ENCODE measurements around the gene CTNNA2. TPM values are rescaled to one million over a fixed set of nuclear protein-coding genes. Genes with fewer than 3 reads are reported as not detected.

Gene CTNNA2
- total RNA-seq, 6 donors from 2014 or later = not detected

GRCh38 chr2:79822136-79822535 is 309.3 kb downstream of the CTNNA2 start:
- no peak overlapping the region for H3K4me3 ChIP-seq
- no peaks in the 10 kb centered on the region for H3K36me3 ChIP-seq
- no peaks in the 10 kb centered on the region for H3K4me1 ChIP-seq
- DNase-seq (no peak), ATAC-seq (ENCODE audit: low FRiP score in 2 of 2) (no peak)
- H3K27me3 ChIP-seq = no peaks in the 10 kb centered on the region
- TF ChIP-seq POLR2AphosphoS5 (IDR thresholded peaks at IDR 0.05) = no peak
- no peak for TF ChIP-seq POLR2A (IDR thresholded peaks at IDR 0.05)
- TF ChIP-seq EP300 (IDR thresholded peaks at IDR 0.05) = no peak
- no peak for TF ChIP-seq CTCF (IDR thresholded peaks at IDR 0.05)
- WGBS, 2 donors = 58 to 60% methylated on average over 2 of the region's 2 CpGs
- H3K9me3 ChIP-seq = no peaks in the 10 kb centered on the region
- H3K27ac ChIP-seq = no peak overlapping the region

- no peaks in the 10 kb centered on the region for H3K4me1 ChIP-seq
- no peak overlapping the region for H3K4me3 ChIP-seq
- ATAC-seq (ENCODE audit: low FRiP score in 2 of 2) = no peak
- H3K9me3 ChIP-seq = no peaks in the 10 kb centered on the region
- H3K27ac ChIP-seq = no peak overlapping the region
- TF ChIP-seq POLR2AphosphoS5 (IDR thresholded peaks at IDR 0.05) (no peak), POLR2A (IDR thresholded peaks at IDR 0.05) (no peak), EP300 (IDR thresholded peaks at IDR 0.05) (no peak), CTCF (IDR thresholded peaks at IDR 0.05) (no peak)
- 58 to 59% methylated on average over 6 of the region's 6 CpGs for WGBS, 2 donors
- H3K36me3 ChIP-seq = no peaks in the 10 kb centered on the region
- H3K27me3 ChIP-seq = no peaks in the 10 kb centered on the region
- no peak for DNase-seq
Measured at GRCh38 chr2:79824086-79824786, 311.4 kb downstream of the CTNNA2 start.

- Histone ChIP-seq H3K9me3 (no peaks in the 10 kb centered on the region), H3K4me1 (no peaks in the 10 kb centered on the region), H3K27ac (no peak overlapping the region), H3K27me3 (no peaks in the 10 kb centered on the region), H3K36me3 (no peaks in the 10 kb centered on the region), H3K4me3 (no peak overlapping the region)
- no peak for ATAC-seq (ENCODE audit: low FRiP score in 2 of 2)
- TF ChIP-seq POLR2A (IDR thresholded peaks at IDR 0.05) = no peak
- TF ChIP-seq POLR2AphosphoS5 (IDR thresholded peaks at IDR 0.05) = no peak
- TF ChIP-seq EP300 (IDR thresholded peaks at IDR 0.05) = no peak
- TF ChIP-seq CTCF (IDR thresholded peaks at IDR 0.05) = no peak
- no peak for DNase-seq
- WGBS, 2 donors = 92 to 100% methylated on average over 1 of the region's 1 CpG
Measured at GRCh38 chr2:79827881-79828280, 315.0 kb downstream of the CTNNA2 start.

GRCh38 chr2:79830501-79830900 is 317.6 kb downstream of the CTNNA2 start:
- no peaks in the 10 kb centered on the region for H3K36me3 ChIP-seq
- H3K27ac ChIP-seq = no peak overlapping the region
- H3K9me3 ChIP-seq = no peaks in the 10 kb centered on the region
- H3K27me3 ChIP-seq = no peaks in the 10 kb centered on the region
- no peak overlapping the region for H3K4me3 ChIP-seq
- WGBS, 2 donors = 72 to 79% methylated on average over 7 of the region's 7 CpGs
- DNase-seq (no peak), ATAC-seq (ENCODE audit: low FRiP score in 2 of 2) (no peak)
- no peaks in the 10 kb centered on the region for H3K4me1 ChIP-seq
- TF ChIP-seq CTCF (IDR thresholded peaks at IDR 0.05) (no peak), POLR2A (IDR thresholded peaks at IDR 0.05) (no peak), POLR2AphosphoS5 (IDR thresholded peaks at IDR 0.05) (no peak), EP300 (IDR thresholded peaks at IDR 0.05) (no peak)

- H3K4me1 ChIP-seq = no peaks in the 10 kb centered on the region
- no peaks in the 10 kb centered on the region for H3K9me3 ChIP-seq
- TF ChIP-seq EP300 (IDR thresholded peaks at IDR 0.05) (no peak), POLR2AphosphoS5 (IDR thresholded peaks at IDR 0.05) (no peak), CTCF (IDR thresholded peaks at IDR 0.05) (no peak), POLR2A (IDR thresholded peaks at IDR 0.05) (no peak)
- DNase-seq (no peak), ATAC-seq (ENCODE audit: low FRiP score in 2 of 2) (no peak)
- WGBS, 2 donors = 41 to 44% methylated on average over 3 of the region's 3 CpGs
- no peaks in the 10 kb centered on the region for H3K27me3 ChIP-seq
- H3K4me3 ChIP-seq = no peak overlapping the region
- no peak overlapping the region for H3K27ac ChIP-seq
- H3K36me3 ChIP-seq = no peaks in the 10 kb centered on the region
Measured at GRCh38 chr2:79831961-79832360, 319.1 kb downstream of the CTNNA2 start.
